Measurements from ENCODE around the gene TEX22. TPM values are rescaled to one million over a fixed set of nuclear protein-coding genes. Genes with fewer than 3 reads are reported as not detected.

Gene TEX22
- total RNA-seq, 1 donor from 2014 or later = 4.9 TPM

GRCh38 chr14:105374389-105374788, 23.9 kb upstream of the TEX22 start:
- TF ChIP-seq CTCF (IDR thresholded peaks at IDR 0.05) = no peak
- no peak overlapping the region for H3K4me3 Mint-ChIP-seq (ENCODE audit: unreplicated experiment)
- H3K36me3 Mint-ChIP-seq (ENCODE audit: unreplicated experiment) = peaks cover 9% of the 10 kb centered on the region
- no peak overlapping the region for H3K27ac Mint-ChIP-seq (ENCODE audit: unreplicated experiment)
- DNase-seq (ENCODE audit: extremely low spot score, unreplicated experiment) = no peak
- no peaks in the 10 kb centered on the region for H3K4me1 Mint-ChIP-seq (ENCODE audit: unreplicated experiment)
- H3K27me3 Mint-ChIP-seq (ENCODE audit: unreplicated experiment) = no peaks in the 10 kb centered on the region
- H3K9me3 Mint-ChIP-seq (ENCODE audit: unreplicated experiment) = no peaks in the 10 kb centered on the region

DNA sequence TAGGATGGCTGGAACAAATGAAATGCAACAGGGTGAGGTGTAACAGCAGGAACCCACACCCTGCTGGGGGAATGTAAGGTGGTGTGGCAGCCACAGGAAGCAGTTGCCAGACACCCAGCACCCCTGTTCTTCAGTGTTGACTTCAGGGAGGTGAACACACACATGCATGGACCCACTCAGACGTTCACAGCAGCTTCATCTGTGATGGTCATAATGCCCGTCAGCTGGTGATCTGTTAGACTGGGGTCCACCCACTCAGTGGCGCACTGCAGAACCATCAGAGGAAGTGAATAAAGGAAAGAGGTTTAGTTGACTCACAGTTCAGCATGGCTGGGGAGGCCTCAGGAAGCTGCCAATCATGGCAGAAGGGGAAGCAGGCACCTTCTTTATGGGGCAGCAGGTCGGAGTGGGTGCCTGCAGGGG, 22.7 kb upstream of the TEX22 start:
- H3K4me3 Mint-ChIP-seq (ENCODE audit: unreplicated experiment) = no peak overlapping the region
- TF ChIP-seq CTCF (IDR thresholded peaks at IDR 0.05) = no peak
- no peak overlapping the region for H3K27ac Mint-ChIP-seq (ENCODE audit: unreplicated experiment)

GRCh38 chr14:105376521-105377440, 21.6 kb upstream of the TEX22 start:
- Mint-ChIP-seq H3K27me3 (ENCODE audit: unreplicated experiment) (no peaks in the 10 kb centered on the region), H3K4me3 (ENCODE audit: unreplicated experiment) (no peak overlapping the region), H3K27ac (ENCODE audit: unreplicated experiment) (no peak overlapping the region), H3K9me3 (ENCODE audit: unreplicated experiment) (no peaks in the 10 kb centered on the region), H3K4me1 (ENCODE audit: unreplicated experiment) (no peaks in the 10 kb centered on the region), H3K36me3 (ENCODE audit: unreplicated experiment) (peaks cover 5% of the 10 kb centered on the region)
- no peak for TF ChIP-seq CTCF (IDR thresholded peaks at IDR 0.05)
- no peak for DNase-seq (ENCODE audit: extremely low spot score, unreplicated experiment)

More for the DNA sequence above, 22.7 kb upstream of the TEX22 start:
- Mint-ChIP-seq H3K9me3 (ENCODE audit: unreplicated experiment) (no peaks in the 10 kb centered on the region), H3K36me3 (ENCODE audit: unreplicated experiment) (peaks cover 7% of the 10 kb centered on the region), H3K4me1 (ENCODE audit: unreplicated experiment) (no peaks in the 10 kb centered on the region), H3K27me3 (ENCODE audit: unreplicated experiment) (no peaks in the 10 kb centered on the region)
- DNase-seq (ENCODE audit: extremely low spot score, unreplicated experiment) = no peak

GRCh38 chr14:105377555-105378182, 20.7 kb upstream of the TEX22 start:
- Mint-ChIP-seq H3K27ac (ENCODE audit: unreplicated experiment) (no peak overlapping the region), H3K4me3 (ENCODE audit: unreplicated experiment) (no peak overlapping the region), H3K27me3 (ENCODE audit: unreplicated experiment) (no peaks in the 10 kb centered on the region), H3K9me3 (ENCODE audit: unreplicated experiment) (no peaks in the 10 kb centered on the region), H3K4me1 (ENCODE audit: unreplicated experiment) (no peaks in the 10 kb centered on the region), H3K36me3 (ENCODE audit: unreplicated experiment) (peaks cover 7% of the 10 kb centered on the region)
- no peak for DNase-seq (ENCODE audit: extremely low spot score, unreplicated experiment)
- TF ChIP-seq CTCF (IDR thresholded peaks at IDR 0.05) = no peak

DNA sequence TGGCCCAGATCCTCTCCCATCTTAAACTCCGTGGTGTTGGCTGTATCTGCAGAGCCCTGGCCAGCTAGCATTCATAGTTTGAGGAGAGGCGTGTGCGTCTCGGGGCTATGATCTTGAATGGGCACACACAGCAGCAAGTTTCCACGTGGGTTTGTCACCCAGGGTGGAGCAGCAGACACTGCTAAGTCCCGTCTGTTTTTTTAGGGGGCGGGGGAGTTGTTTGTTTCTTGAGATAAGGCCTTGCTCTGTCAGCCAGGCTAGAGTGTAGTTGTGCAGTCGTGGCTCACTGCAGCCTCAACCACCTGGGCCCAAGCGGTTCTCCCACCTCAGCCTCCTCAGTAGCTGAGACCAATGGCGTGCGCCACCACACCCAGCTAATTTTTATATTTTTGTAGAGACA, 20.1 kb upstream of the TEX22 start:
- H3K4me1 Mint-ChIP-seq (ENCODE audit: unreplicated experiment) = no peaks in the 10 kb centered on the region
- H3K4me3 Mint-ChIP-seq (ENCODE audit: unreplicated experiment) = no peak overlapping the region
- no peaks in the 10 kb centered on the region for H3K27me3 Mint-ChIP-seq (ENCODE audit: unreplicated experiment)
- H3K27ac Mint-ChIP-seq (ENCODE audit: unreplicated experiment) = no peak overlapping the region
- H3K36me3 Mint-ChIP-seq (ENCODE audit: unreplicated experiment) = peaks cover 5% of the 10 kb centered on the region
- DNase-seq (ENCODE audit: extremely low spot score, unreplicated experiment) = no peak
- no peak for TF ChIP-seq CTCF (IDR thresholded peaks at IDR 0.05)
- no peaks in the 10 kb centered on the region for H3K9me3 Mint-ChIP-seq (ENCODE audit: unreplicated experiment)
